ENCODE measurements around the gene RAC3.

Gene RAC3

GRCh38 chr17:82083009-82083408 lies 51.5 kb downstream of the RAC3 start:
- Histone ChIP-seq H3K4me3 (ENCODE audit: low read length in 2 of 2) (no peak overlapping the region), H3K27ac (ENCODE audit: low read depth in 2 of 2, low read length in 2 of 2) (no peak overlapping the region), H3K4me1 (ENCODE audit: control insufficient read depth in 2 of 2, insufficient read depth in 2 of 2, low read length in 2 of 2) (no peaks in the 10 kb centered on the region), H3K9me3 (ENCODE audit: control insufficient read depth in 2 of 2, low read length in 2 of 2) (no peaks in the 10 kb centered on the region), H3K9ac (ENCODE audit: low read depth in 1 of 2, low read length in 2 of 2) (no peak overlapping the region), H3K36me3 (ENCODE audit: control insufficient read depth in 2 of 2, insufficient read depth in 2 of 2, low read length in 2 of 2) (peaks cover 50 to 74% of the 10 kb centered on the region in 2 donors), H3K27me3 (ENCODE audit: control insufficient read depth in 2 of 2, insufficient read depth in 2 of 2, low read length in 2 of 2) (no peaks in the 10 kb centered on the region)
